Superior temporal gyrus (tissue), 1 donor: ENCODE data around the gene MGLL.
"Not testable (repeated sequence)": the region's sequence is repeated elsewhere in the genome, so short reads cannot be mapped to it uniquely, and the experiment has no call there.

Experiments used
- DNase-seq: peaks from one replicate; pipeline ENCODE4 v3.0.0-alpha.2; 2016; ENCODE audit errors: extremely low spot score

Gene MGLL

GRCh38 chr3:127709320-127710060, 112.8 kb downstream of the MGLL start:
- no peak for DNase-seq

GRCh38 chr3:127708837-127709236, 113.5 kb downstream of the MGLL start:
- DNase-seq: no peak

- DNase-seq: no peak
Observed at GRCh38 chr3:127707851-127708411, 114.4 kb downstream of the MGLL start.

- DNase-seq: no peak
Observed at GRCh38 chr3:127706785-127707351, 115.4 kb downstream of the MGLL start.

GRCh38 chr3:127706312-127706711, 116.0 kb downstream of the MGLL start:
- DNase-seq: no peak

GRCh38 chr3:127704840-127705239, 117.5 kb downstream of the MGLL start:
- not testable (repeated sequence) for DNase-seq

- DNase-seq: no peak
Observed at GRCh38 chr3:127702151-127702578, 120.2 kb downstream of the MGLL start.

GRCh38 chr3:127701280-127701911, 120.9 kb downstream of the MGLL start:
- DNase-seq: no peak

GRCh38 chr3:127700406-127700805, 121.9 kb downstream of the MGLL start:
- no peak for DNase-seq

- no peak for DNase-seq
Observed at GRCh38 chr3:127699416-127700300, 122.7 kb downstream of the MGLL start.

- no peak for DNase-seq
Observed at GRCh38 chr3:127698691-127699415, 123.5 kb downstream of the MGLL start.

GRCh38 chr3:127698286-127698685, 124.0 kb downstream of the MGLL start:
- no peak for DNase-seq

- DNase-seq: peak; percentile 96
Observed at GRCh38 chr3:127697551-127698240, 124.6 kb downstream of the MGLL start.

GRCh38 chr3:127694467-127695215, 127.7 kb downstream of the MGLL start:
- DNase-seq: no peak

- no peak for DNase-seq
Observed at GRCh38 chr3:127693336-127693843, 128.9 kb downstream of the MGLL start.

- no peak for DNase-seq
Observed at GRCh38 chr3:127692501-127693335, 129.6 kb downstream of the MGLL start.

- DNase-seq: no peak
Observed at GRCh38 chr3:127691974-127692373, 130.3 kb downstream of the MGLL start.

- DNase-seq: no peak
Observed at GRCh38 chr3:127691489-127691888, 130.8 kb downstream of the MGLL start.
